SHP77 (cell line): Measurements from ENCODE around the gene LRFN2.

ENCODE experiments used
- DNase-seq, 2 experiments: peaks; one replicate each; lab custom pipeline; 2025; lab: John Stamatoyannopoulos, UW

Gene LRFN2

GRCh38 chr6:40377173-40377806 lies 209.9 kb downstream of the LRFN2 start:
- DNase-seq: no peak

DNA sequence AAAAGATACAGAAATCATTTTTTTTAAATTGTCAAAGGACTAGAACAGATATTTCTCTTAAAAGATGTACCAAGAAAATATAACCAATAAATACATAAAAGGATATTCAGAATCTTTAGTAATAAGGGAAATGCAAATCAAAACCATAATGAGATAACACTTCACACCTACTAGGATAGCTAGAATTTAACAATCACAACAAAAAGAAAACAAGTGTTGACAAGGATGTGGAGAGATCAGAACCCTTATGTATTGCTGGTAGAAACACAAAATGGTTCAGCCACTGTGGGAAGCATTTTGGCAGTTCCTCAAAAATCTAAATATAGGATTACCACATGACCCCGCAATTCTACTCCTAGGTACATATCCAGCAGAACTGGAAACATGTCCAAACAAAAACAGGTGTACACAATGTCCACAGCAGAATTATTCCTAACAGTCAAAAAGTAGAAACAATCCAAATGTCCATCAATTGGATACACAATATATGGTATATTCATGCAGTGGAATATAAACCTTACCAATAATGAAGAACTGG lies 211.0 kb downstream of the LRFN2 start:
- no peak for DNase-seq

DNA sequence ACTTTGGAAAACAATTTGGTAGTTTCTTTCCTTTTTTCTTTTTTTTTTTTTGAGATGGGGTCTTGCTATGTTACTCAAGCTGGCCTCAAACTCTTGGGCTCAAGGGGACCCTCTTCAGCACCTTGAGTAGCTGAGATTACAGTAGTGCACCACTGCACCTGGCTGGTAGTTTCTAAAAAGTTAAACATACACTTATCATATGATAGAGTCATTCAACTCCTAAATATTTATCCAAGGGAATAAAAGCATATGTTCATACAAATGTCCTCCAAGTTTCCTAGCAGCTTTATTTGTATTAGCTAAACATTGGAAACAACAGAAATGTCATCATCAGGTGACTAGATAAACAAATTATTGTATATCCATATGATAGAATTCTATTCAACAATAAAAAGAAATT lies 213.9 kb downstream of the LRFN2 start:
- no peak for DNase-seq

GRCh38 chr6:40371621-40372020 lies 215.5 kb downstream of the LRFN2 start:
- DNase-seq: no peak

- DNase-seq: no peak
These were observed 216.1 kb downstream of the LRFN2 start for GRCh38 chr6:40371095-40371494.

- DNase-seq: no peak
These were observed 217.3 kb downstream of the LRFN2 start for GRCh38 chr6:40369891-40370290.

- DNase-seq: no peak
These were observed 218.1 kb downstream of the LRFN2 start for GRCh38 chr6:40369042-40369441.

DNA sequence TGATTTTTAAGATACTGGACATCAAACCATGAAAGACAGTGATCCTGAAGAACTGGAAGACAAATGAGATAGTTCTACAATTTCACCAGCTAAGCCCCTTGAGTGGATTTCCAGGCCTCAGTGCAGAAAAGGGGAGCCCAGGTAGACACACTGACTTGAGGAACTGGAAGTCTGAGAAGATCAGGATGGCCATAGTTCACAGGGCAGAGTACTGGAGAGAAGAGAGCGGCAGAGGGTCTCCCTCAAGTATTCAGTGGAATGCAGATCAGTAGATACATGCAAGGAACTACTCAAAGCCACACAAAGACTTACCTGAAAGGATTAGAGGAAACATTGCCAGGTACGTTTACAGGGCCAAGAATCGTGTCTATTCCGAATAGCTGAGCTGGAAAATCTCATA lies 224.3 kb downstream of the LRFN2 start:
- DNase-seq: no peak

GRCh38 chr6:40359808-40360207 lies 227.4 kb downstream of the LRFN2 start:
- DNase-seq: no peak

- DNase-seq: no peak
These were observed 228.4 kb downstream of the LRFN2 start for GRCh38 chr6:40358473-40359460.

- no peak for DNase-seq
These were observed 230.8 kb downstream of the LRFN2 start for GRCh38 chr6:40356242-40356910.

DNA sequence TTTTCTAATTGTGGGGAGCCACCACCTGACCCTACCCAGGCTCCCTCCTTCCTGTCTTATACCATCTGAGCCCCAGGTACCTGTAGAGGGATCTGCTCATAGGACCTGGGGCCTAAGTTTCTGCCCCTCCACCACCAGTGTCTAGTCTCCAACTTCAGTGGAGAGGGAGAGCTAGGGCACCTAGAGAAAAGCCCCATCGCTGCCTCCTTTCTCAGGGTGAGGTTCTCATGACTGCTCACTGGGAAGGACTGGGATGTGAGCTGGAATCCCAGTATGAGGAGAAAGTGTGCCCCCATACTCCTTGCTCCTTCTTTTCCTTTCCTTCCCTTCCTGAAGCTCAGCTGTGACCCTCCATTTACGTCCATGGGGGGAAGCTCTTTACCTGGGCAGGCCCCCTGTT lies 231.6 kb downstream of the LRFN2 start:
- no peak for DNase-seq

DNA sequence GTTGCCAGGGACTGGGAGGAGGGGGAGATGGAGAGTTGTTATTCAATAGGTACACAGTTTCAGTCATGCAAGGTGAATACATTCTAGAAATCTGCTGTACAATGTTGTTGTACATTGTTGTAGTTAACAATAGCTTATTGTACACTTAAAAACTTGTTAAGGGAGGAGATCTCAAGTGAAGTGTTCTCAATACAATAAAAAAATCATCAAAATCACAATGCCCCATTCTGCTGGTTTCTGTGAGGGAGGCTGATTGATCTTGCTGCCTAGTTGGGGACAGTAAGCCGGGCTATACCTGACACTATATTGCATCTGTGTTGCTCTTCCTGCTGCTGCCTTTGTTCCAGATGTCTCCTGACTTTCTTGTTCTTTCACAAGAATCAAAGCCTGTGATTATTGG lies 232.1 kb downstream of the LRFN2 start:
- no peak for DNase-seq

DNA sequence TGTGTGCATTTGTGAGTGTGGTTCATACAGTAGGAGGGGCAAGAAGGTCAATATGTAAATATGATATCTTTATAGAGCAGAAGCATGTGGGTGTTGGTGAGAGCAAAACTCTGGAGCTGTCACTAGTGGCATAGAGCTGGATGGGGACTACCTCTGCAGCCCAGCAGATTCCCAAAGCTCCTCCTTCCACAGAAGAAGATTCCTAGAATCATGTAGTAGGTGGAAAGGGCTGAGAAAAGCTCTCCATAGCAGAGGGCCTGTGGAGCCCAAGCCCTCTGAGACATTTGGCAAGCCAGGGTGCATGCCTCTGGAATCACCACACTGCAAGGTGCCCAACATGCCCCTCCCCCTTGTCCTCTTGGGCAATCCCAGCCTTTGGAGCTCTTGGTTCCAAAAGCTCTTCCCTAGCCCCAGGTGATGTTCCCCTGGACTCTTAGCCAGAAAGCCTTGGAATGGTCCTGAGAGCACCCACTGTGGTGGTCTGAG lies 233.2 kb downstream of the LRFN2 start:
- DNase-seq: no peak

- no peak for DNase-seq
These were observed 233.8 kb downstream of the LRFN2 start for GRCh38 chr6:40353197-40353966.

GRCh38 chr6:40352527-40353170 lies 234.5 kb downstream of the LRFN2 start:
- DNase-seq: no peak

DNA sequence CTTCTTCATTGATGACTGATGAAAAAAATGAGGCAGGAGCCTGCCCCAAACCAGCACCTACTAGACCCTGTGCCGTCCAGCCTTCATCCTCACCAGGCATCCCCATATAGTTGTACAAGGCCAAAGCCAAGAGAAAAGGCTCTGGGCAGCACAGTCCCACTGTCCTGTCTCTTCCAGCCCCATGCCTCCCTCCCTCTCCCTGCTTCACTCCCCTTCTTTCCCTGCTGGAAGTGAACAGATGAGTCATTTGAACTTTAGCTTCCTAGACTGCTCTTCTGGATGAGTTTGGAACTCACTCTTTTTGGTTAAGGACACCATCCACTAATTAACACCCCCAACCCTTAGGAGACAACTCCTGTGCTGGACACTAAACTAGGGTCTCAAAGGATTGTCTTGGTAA lies 235.2 kb downstream of the LRFN2 start:
- no peak for DNase-seq

DNA sequence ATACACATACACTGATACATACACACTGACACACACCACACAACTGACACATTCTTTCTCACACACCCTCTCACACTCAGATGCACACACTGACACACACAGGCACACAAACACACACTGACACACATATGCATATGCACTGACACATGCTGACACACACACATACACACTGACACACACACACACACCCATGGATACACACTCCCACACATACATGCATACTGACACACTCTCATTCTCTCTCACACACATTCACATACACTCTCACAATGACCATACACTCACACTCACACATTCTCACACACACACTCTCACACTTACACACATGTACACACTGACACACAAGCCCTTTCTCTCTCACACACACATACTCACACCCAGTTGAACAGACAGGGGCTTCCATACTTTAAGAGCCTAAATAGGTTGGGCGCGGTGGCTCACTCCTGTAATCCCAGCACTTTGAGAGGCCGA lies 236.4 kb downstream of the LRFN2 start:
- DNase-seq: no peak

DNA sequence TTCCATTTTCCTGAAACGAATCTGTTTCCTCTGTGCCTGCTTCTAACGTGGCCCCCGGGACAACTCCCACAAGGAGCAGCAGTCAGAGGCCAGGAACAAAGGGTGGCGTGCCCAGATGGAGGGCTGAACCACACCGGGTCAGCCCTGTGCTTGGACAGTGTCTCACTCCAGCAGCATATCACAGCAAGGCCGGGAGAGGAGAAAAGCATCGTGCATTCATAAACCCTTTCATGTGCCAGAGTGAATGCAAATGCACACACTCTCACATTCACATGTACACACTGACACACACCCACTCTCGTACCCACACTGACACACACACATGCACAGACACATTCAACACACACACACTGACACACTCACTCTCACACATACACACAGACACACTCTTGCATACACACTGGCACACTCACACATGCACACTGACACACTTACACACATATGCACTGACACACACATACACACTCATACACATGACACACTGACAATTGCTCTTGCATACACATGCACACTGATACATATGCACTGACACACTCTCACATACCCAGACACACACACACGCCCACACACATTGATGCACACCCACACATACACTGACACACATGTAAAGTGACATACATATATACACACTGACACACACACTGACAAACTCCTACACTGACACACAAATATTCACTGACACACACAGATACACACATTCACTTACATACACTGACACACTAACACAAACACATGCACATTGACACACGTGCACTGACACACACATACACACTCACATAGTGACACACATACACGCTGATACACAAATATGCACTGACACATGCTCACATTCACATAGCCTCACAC lies 237.0 kb downstream of the LRFN2 start:
- no peak for DNase-seq
